ENCODE results near the gene FOXC1. TPM values are rescaled to one million over a fixed set of nuclear protein-coding genes. Genes with fewer than 3 reads are reported as not detected.

The FOXC1 gene
- total and polyA plus RNA-seq, 9 of the 15 experiments (the other 6 are each of a cell fraction or from before 2014, with no cell fraction given) = not detected

- no peak overlapping the region for H2AFZ ChIP-seq (ENCODE audit: low read depth, low read length)
- TF ChIP-seq TCF3 (CRISPR knock-in tag; IDR thresholded peaks at IDR 0.05) = no peak
- TF ChIP-seq TAF1 (IDR thresholded peaks at IDR 0.05; ENCODE audit: control insufficient read depth, extremely low read depth, insufficient read depth, low read length, severe bottlenecking) = no peak
- TF ChIP-seq, protein P1, sequence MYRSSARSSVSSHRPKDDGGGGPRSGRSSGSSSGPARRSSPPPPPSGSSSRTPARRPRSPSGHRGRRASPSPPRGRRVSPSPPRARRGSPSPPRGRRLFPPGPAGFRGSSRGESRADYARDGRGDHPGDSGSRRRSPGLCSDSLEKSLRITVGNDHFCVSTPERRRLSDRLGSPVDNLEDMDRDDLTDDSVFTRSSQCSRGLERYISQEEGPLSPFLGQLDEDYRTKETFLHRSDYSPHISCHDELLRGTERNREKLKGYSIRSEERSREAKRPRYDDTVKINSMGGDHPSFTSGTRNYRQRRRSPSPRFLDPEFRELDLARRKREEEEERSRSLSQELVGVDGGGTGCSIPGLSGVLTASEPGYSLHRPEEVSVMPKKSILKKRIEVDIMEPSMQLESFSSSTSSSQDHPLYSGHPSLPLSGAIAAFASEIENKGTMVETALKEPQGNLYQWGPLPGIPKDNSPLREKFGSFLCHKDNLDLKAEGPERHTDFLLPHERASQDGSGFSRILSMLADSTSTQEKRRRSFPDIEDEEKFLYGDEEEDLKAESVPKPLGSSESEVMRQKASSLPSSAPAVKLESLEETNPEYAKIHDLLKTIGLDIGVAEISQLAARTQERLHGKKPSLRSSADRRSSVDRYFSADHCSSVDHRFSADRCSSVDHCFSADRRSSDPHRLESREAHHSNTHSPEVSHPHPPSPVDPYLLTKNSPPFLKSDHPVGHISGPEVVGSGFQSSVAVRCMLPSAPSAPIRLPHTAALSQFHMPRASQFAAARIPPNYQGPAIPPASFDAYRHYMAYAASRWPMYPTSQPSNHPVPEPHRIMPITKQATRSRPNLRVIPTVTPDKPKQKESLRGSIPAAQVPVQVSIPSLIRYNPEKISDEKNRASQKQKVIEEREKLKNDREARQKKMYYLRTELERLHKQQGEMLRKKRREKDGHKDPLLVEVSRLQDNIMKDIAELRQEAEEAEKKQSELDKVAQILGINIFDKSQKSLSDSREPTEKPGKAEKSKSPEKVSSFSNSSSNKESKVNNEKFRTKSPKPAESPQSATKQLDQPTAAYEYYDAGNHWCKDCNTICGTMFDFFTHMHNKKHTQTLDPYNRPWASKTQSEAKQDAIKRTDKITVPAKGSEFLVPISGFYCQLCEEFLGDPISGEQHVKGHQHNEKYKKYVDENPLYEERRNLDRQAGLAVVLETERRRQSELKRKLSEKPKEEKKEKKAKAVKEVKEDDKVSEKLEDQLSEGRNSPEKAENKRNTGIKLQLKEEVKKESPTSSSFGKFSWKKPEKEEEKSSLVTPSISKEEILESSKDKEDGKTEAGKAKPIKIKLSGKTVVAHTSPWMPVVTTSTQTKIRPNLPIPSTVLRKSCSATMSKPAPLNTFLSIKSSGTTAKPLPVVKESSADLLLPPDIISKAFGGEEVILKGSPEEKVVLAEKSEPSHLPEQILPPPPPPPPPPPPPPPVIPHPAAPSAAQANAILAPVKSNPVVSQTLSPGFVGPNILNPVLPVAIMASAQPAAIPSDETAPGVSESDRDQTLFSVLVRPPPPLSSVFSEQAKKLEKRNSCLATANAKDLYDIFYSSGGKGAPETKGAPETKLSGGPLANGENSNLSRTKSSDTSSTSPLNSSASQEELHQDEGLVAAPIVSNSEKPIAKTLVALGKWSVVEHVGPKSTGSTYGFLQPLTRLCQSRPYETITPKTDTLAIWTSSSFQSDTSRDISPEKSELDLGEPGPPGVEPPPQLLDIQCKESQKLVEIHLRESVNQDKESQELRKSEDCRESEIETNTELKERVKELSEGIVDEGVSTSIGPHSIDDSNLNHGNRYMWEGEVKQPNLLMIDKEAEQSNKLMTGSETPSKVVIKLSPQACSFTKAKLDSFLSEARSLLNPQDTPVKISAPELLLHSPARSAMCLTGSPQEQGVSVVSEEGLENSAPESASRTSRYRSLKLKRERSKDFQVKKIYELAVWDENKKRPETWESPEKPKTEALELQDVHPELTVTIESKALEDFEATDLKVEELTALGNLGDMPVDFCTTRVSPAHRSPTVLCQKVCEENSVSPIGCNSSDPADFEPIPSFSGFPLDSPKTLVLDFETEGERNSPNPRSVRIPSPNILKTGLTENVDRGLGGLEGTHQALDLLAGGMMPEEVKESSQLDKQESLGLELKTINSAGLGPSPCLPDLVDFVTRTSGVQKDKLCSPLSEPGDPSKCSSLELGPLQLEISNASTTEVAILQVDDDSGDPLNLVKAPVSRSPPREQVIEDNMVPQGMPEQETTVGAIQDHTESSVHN (IDR thresholded peaks at IDR 0.05; ENCODE audit: borderline replicate concordance in 1 of 2, low read depth in 1 of 2) = no peak
- TF ChIP-seq IRF2 (CRISPR knock-in tag; IDR thresholded peaks at IDR 0.05) = no peak
- no peak for TF ChIP-seq ZNF445 (CRISPR knock-in tag; IDR thresholded peaks at IDR 0.05; ENCODE audit: low read depth)
- no peak for TF ChIP-seq ZNF584 (CRISPR knock-in tag; IDR thresholded peaks at IDR 0.05; ENCODE audit: low read depth)
- no peak for TF ChIP-seq ZNF655 (CRISPR knock-in tag; IDR thresholded peaks at IDR 0.05)
- TF ChIP-seq TCF7L2 (IDR thresholded peaks at IDR 0.05; ENCODE audit: low read depth, low read length) = no peak
- no peak for TF ChIP-seq SMARCE1 (IDR thresholded peaks at IDR 0.05)
- no peak for TF ChIP-seq ZNF263 (CRISPR knock-in tag; IDR thresholded peaks at IDR 0.05; ENCODE audit: borderline replicate concordance)
- no peak for TF ChIP-seq SRSF7 (optimal IDR thresholded peaks at IDR 0.05; ENCODE audit: low read depth, low read length)
- TF ChIP-seq GMEB1 (CRISPR knock-in tag; IDR thresholded peaks at IDR 0.05) = no peak
- TF ChIP-seq MCM7 (IDR thresholded peaks at IDR 0.05) = no peak
Observed at GRCh38 chr6:1613346-1613687, 3.6 kb downstream of the FOXC1 start.

More at GRCh38 chr6:1613346-1613687, 3.6 kb downstream of the FOXC1 start:
- no peak for ATAC-seq
- H3K9me3 ChIP-seq (replicated peaks; ENCODE audit: control insufficient read depth, insufficient read depth, low read depth, low read length) = no peaks in the 10 kb centered on the region
- no peak overlapping the region for H3K27ac ChIP-seq (ENCODE audit: extremely low read depth, low read depth, low read length)
- no peaks in the 10 kb centered on the region for H4K20me1 ChIP-seq (replicated peaks; ENCODE audit: control insufficient read depth, insufficient read depth, low read length)
- in situ Hi-C loops (cut with MboI) = no loop called here
- no peak overlapping the region for H3K9ac ChIP-seq (ENCODE audit: insufficient read depth in 1 of 2, low read depth in 2 of 2, low read length in 2 of 2)
- H3K4me3 ChIP-seq = no peak overlapping the region
- intact Hi-C loops (cut with micrococcal nuclease) = no loop called here
- no peaks in the 10 kb centered on the region for H3K36me3 ChIP-seq (ENCODE audit: control insufficient read depth, insufficient read depth, low read length)
- H3K9me1 ChIP-seq (ENCODE audit: control insufficient read depth, insufficient read depth, low read length) = no peaks in the 10 kb centered on the region
- no peak for FAIRE-seq
- DNase-seq (ENCODE audit: extremely low read depth in 1 of 4, low spot score in 3 of 4) = no peak
- no peaks in the 10 kb centered on the region for H3K79me2 ChIP-seq (ENCODE audit: control insufficient read depth, insufficient read depth, low read length)
- CTCF ChIA-PET (ENCODE audit: low intra/inter-chr PET ratio) = no interaction called here
- H3K4me1 ChIP-seq (replicated peaks in 1 of 2; ENCODE audit: control insufficient read depth in 2 of 2, insufficient read depth in 2 of 2, low read length in 2 of 2) = peaks cover 0 to 26% of the 10 kb centered on the region in 2 experiments; a peak in 2 of 5 replicates
- POLR2A ChIA-PET = no interaction called here
- no TSS peak for BruUV-seq (replicated peaks)
- 8% methylated on average over 3 of the region's 3 CpGs for WGBS (ENCODE audit: insufficient coverage, low coverage, missing lambda C conversion rate)
- no peak overlapping the region for H3K4me2 ChIP-seq (ENCODE audit: insufficient read depth, low read length)
- peaks cover 24 to 48% of the 10 kb centered on the region in 2 experiments; a peak in 3 of 5 replicates for H3K27me3 ChIP-seq (ENCODE audit: control insufficient read depth in 2 of 2, insufficient read depth in 2 of 2, low read length in 2 of 2)

Data from K562 (cell line).